Mucosa of descending colon (tissue), 3 donors: ENCODE measurements around the gene GCSAM. TPM values are rescaled to one million over a fixed set of nuclear protein-coding genes. Genes with fewer than 3 reads are reported as not detected.

Source experiments
- ATAC-seq: fragments of 200-7000 bp; cut with Tn5 transposase; one replicate; pipeline ENCODE4 v1.9.1; 2020; ENCODE audit warnings: mild to moderate bottlenecking, moderate library complexity
- DNase-seq, 3 donors: peaks; one replicate each; pipeline ENCODE4 v3.0.0-alpha.2; 2020
- H3K36me3 ChIP-seq: fragments of 200-600 bp; one replicate; pipeline ENCODE4 v1.8.0; 2021; ENCODE audit warnings: low read depth, mild to moderate bottlenecking
- H3K4me1 ChIP-seq: fragments of 200-600 bp; one replicate; pipeline ENCODE4 v1.8.0; 2021; ENCODE audit warnings: low read depth, mild to moderate bottlenecking
- H3K4me3 ChIP-seq: fragments of 200-600 bp; one replicate; pipeline ENCODE4 v1.8.0; 2021; ENCODE audit warnings: mild to moderate bottlenecking
- H3K9me3 ChIP-seq: fragments of 200-600 bp; one replicate; pipeline ENCODE4 v1.8.0; 2021; ENCODE audit warnings: mild to moderate bottlenecking
- CTCF ChIP-seq: fragments of 200-600 bp; IDR thresholded peaks from one replicate; pipeline ENCODE4 v1.8.0; 2022; ENCODE audit warnings: antibody characterized with exemption, mild to moderate bottlenecking
- intact Hi-C, 2 donors: fragments of 100-400 bp; cut with DNase I in 1 of 2; cut with micrococcal nuclease in 1 of 2; formaldehyde crosslinking; loops; one replicate each; pipeline versions ENCODE4 v1.11.0 to v1.11.1; 2022; cut with DNase I, micrococcal nuclease
- total RNA-seq, 3 donors: library from RNA; stranded (reverse); fragmentation: NEBNext Ultra II Directional in 2 of 3; extraction: Animal tissue kit (Norgen Biotek cat#: 25700) in 2 of 3; gene quantifications; one replicate each; pipeline versions ENCODE4 v1.2.1 to v1.2.4, GENCODE V29; 2021 to 2023
- donor health status: DM: no; HTN: no; CAD: no; lungs with moderate emphysema.
- donor health status: DM: no; HTN: no; CAD: no.
- donor health status: DM: no; HTN: yes; CAD: no.

Gene GCSAM
- total RNA-seq, 3 donors from 2014 or later = 0.36 to 0.41 TPM; not detected in 1

GRCh38 chr3:112086076-112086854 lies 46.8 kb downstream of the GCSAM start, which contains the start of gene C3orf52:
Gene C3orf52, plus strand, starts transcription at chr3:112086389. Its CDS starts 19 bp downstream, at chr3:112086408.
- H3K36me3 ChIP-seq = no peaks in the 10 kb centered on the region
- H3K9me3 ChIP-seq = no peaks in the 10 kb centered on the region
- peaks cover 34% of the 10 kb centered on the region for H3K4me1 ChIP-seq
- DNase-seq (peak; percentile 91 to 96 (median 92)), ATAC-seq (peak; percentile 87)
- TF ChIP-seq CTCF = no peak
- H3K4me3 ChIP-seq = peak within 1 kb of the TSS; percentile 29
- intact Hi-C loops = no loop called here

GRCh38 chr3:112085735-112086075 lies 47.3 kb downstream of the GCSAM start:
- no peaks in the 10 kb centered on the region for H3K9me3 ChIP-seq
- intact Hi-C loops = no loop called here
- ATAC-seq (peak; percentile 5), DNase-seq (no peak)
- H3K4me3 ChIP-seq = peak overlapping the region; percentile 29
- H3K36me3 ChIP-seq = no peaks in the 10 kb centered on the region
- no peak for TF ChIP-seq CTCF
- peaks cover 28% of the 10 kb centered on the region for H3K4me1 ChIP-seq

- peak in 2 of 3 donors; percentile 36 to 48 for DNase-seq
- ATAC-seq = peak; percentile 68
- H3K36me3 ChIP-seq = no peaks in the 10 kb centered on the region
- H3K4me1 ChIP-seq = peaks cover 27% of the 10 kb centered on the region
- H3K4me3 ChIP-seq = no peak overlapping the region
- H3K9me3 ChIP-seq = no peaks in the 10 kb centered on the region
- intact Hi-C loops = no loop called here
- TF ChIP-seq CTCF = no peak
Observed at GRCh38 chr3:112084980-112085705, 47.9 kb downstream of the GCSAM start.

- ATAC-seq = no peak
- DNase-seq = no peak
- H3K4me1 ChIP-seq = peaks cover 22% of the 10 kb centered on the region
- intact Hi-C loops = no loop called here
- H3K36me3 ChIP-seq = no peaks in the 10 kb centered on the region
- no peak for TF ChIP-seq CTCF
- no peaks in the 10 kb centered on the region for H3K9me3 ChIP-seq
- H3K4me3 ChIP-seq = no peak overlapping the region
Observed at GRCh38 chr3:112083239-112083638, 49.8 kb downstream of the GCSAM start.

- Histone ChIP-seq H3K36me3 (no peaks in the 10 kb centered on the region), H3K4me3 (no peak overlapping the region), H3K9me3 (no peaks in the 10 kb centered on the region), H3K4me1 (peaks cover 22% of the 10 kb centered on the region)
- ATAC-seq (no peak), DNase-seq (no peak)
- TF ChIP-seq CTCF = no peak
- intact Hi-C loops = no loop called here
Observed at GRCh38 chr3:112078125-112079083, 54.6 kb downstream of the GCSAM start.
